PC-9 (cell line): ENCODE data around the gene CD37. TPM values are rescaled to one million over a fixed set of nuclear protein-coding genes. Genes with fewer than 3 reads are reported as not detected.
"Not testable (repeated sequence)": the region's sequence is repeated elsewhere in the genome, so short reads cannot be mapped to it uniquely, and the experiment has no call there.

Experiments used
- BruUV-seq: library from RNA; stranded (reverse); fragments of 400-500 nt; replicated peaks from 2 replicates; lab custom pipeline; 2021; lab: Mats Ljungman, UMichigan
- CTCF ChIA-PET: fragments of 300-600 bp; sonication (Branson Sonifier 250); formaldehyde crosslinking; loops from one replicate; lab custom pipeline; 2022; ENCODE audit warnings: antibody characterized with exemption; lab: Charles Lee
- POLR2A ChIA-PET: fragments of 300-600 bp; sonication (Branson Sonifier 250); formaldehyde crosslinking; loops from one replicate; lab custom pipeline; 2022; ENCODE audit warnings: antibody characterized with exemption; ENCODE audit not compliant: unreplicated experiment; lab: Charles Lee
- DNase-seq, 2 experiments: peaks; one replicate each; pipeline versions ENCODE4 v3.0.0 to v3.0.0-alpha.2; 2015 to 2022; ENCODE audit warnings: mixed read lengths in 1 of 2
- H2AFZ ChIP-seq: fragments of 200-600 bp; sonication (generic); 2 replicates; pipeline ENCODE4 v1.8.1; 2017; ENCODE audit warnings: antibody characterized with exemption
- H3F3A ChIP-seq: fragments of 200-600 bp; sonication (generic); 2 replicates; pipeline ENCODE4 v1.8.1; 2017; ENCODE audit warnings: antibody characterized with exemption, mild to moderate bottlenecking, low read depth; ENCODE audit not compliant: insufficient read depth
- H3K27ac ChIP-seq: fragments of 200-600 bp; sonication (generic); 2 replicates; pipeline ENCODE4 v1.6.1; 2016; ENCODE audit warnings: mixed run types
- H3K27me3 ChIP-seq: fragments of 200-600 bp; sonication (generic); 2 replicates; pipeline ENCODE4 v1.6.1; 2016; ENCODE audit warnings: low read depth, mixed run types; ENCODE audit not compliant: insufficient read depth
- H3K36me3 ChIP-seq: fragments of 200-600 bp; sonication (generic); 2 replicates; pipeline ENCODE4 v1.6.1; 2016; ENCODE audit warnings: low read depth, mixed run types
- H3K4me1 ChIP-seq: fragments of 200-600 bp; sonication (generic); replicated peaks from 2 replicates; pipeline ENCODE4 v1.6.1; 2016; ENCODE audit warnings: mixed run types; ENCODE audit not compliant: insufficient read depth
- H3K4me2 ChIP-seq: fragments of 200-600 bp; sonication (generic); 2 replicates; pipeline ENCODE4 v1.6.1; 2017; ENCODE audit warnings: mixed run types
- H3K4me3 ChIP-seq: fragments of 200-600 bp; sonication (generic); 2 replicates; pipeline ENCODE4 v1.6.1; 2016; ENCODE audit warnings: mixed run types
- H3K79me2 ChIP-seq: fragments of 200-600 bp; sonication (generic); 2 replicates; pipeline ENCODE4 v1.6.1; 2017; ENCODE audit warnings: low read depth, mixed run types
- H3K9me2 ChIP-seq: fragments of 200-600 bp; sonication (generic); 2 replicates; pipeline ENCODE4 v1.8.1; 2017; ENCODE audit warnings: mild to moderate bottlenecking; ENCODE audit not compliant: insufficient read depth
- H3K9me3 ChIP-seq: fragments of 200-600 bp; sonication (generic); 2 replicates; pipeline ENCODE4 v1.8.1; 2016; ENCODE audit warnings: low read depth; ENCODE audit not compliant: insufficient read depth
- H4K20me1 ChIP-seq: fragments of 200-600 bp; sonication (generic); 2 replicates; pipeline ENCODE4 v1.8.1; 2017; ENCODE audit not compliant: insufficient read depth
- CTCF ChIP-seq: fragments of 200-600 bp; sonication (generic); conservative IDR thresholded peaks from 2 replicates; pipeline ENCODE4 v1.6.1; 2017; ENCODE audit warnings: mixed run types, antibody characterized with exemption, mild to moderate bottlenecking, moderate library complexity
- EZH2 ChIP-seq: fragments of 200-600 bp; sonication (generic); IDR thresholded peaks from 2 replicates; pipeline ENCODE4 v1.8.0; 2017; ENCODE audit warnings: antibody characterized with exemption, low read depth
- intact Hi-C: fragments of 100-400 bp; cut with micrococcal nuclease; formaldehyde crosslinking; loops from one replicate; pipeline ENCODE4 v1.10.0; 2022; ENCODE audit not compliant: unreplicated experiment
- total RNA-seq: library from RNA; stranded (reverse); gene quantifications from 2 replicates; pipeline ENCODE4 v1.2.3, GENCODE V29; 2021

Gene CD37
- total RNA-seq, 1 experiment from 2014 or later, result not detected

GRCh38 chr19:49290517-49290916, 44.7 kb upstream of the CD37 start:
- H3K9me3 ChIP-seq, result no peaks in the 10 kb centered on the region
- H3F3A ChIP-seq, result no peaks in the 10 kb centered on the region
- H2AFZ ChIP-seq, result no peak overlapping the region
- no peak overlapping the region for H3K4me2 ChIP-seq
- H3K4me1 ChIP-seq, result no peaks in the 10 kb centered on the region
- peaks cover 71% of the 10 kb centered on the region for H3K27me3 ChIP-seq
- CTCF ChIA-PET, result no interaction called here
- no peak for DNase-seq
- TF ChIP-seq CTCF (no peak), EZH2 (no peak)
- POLR2A ChIA-PET, result no interaction called here
- no peak overlapping the region for H3K27ac ChIP-seq
- no peaks in the 10 kb centered on the region for H4K20me1 ChIP-seq
- no peaks in the 10 kb centered on the region for H3K9me2 ChIP-seq
- no peaks in the 10 kb centered on the region for H3K79me2 ChIP-seq
- H3K36me3 ChIP-seq, result no peaks in the 10 kb centered on the region
- intact Hi-C loops, result no loop called here
- BruUV-seq, result no TSS peak
- no peak overlapping the region for H3K4me3 ChIP-seq

- no TSS peak for BruUV-seq
These were observed 40.8 kb upstream of the CD37 start for GRCh38 chr19:49294401-49294800.

GRCh38 chr19:49295208-49295880, 39.9 kb upstream of the CD37 start:
- no peak for DNase-seq
- ChIA-PET POLR2A (no interaction called here), CTCF (no interaction called here)
- Histone ChIP-seq H3K4me3 (no peak overlapping the region), H3K27me3 (peaks cover 87% of the 10 kb centered on the region), H3K36me3 (no peaks in the 10 kb centered on the region), H3K9me3 (no peaks in the 10 kb centered on the region), H3K27ac (no peak overlapping the region), H3F3A (no peaks in the 10 kb centered on the region), H3K4me2 (no peak overlapping the region), H3K79me2 (no peaks in the 10 kb centered on the region), H4K20me1 (no peaks in the 10 kb centered on the region), H2AFZ (no peak overlapping the region), H3K9me2 (no peaks in the 10 kb centered on the region), H3K4me1 (no peaks in the 10 kb centered on the region)
- no TSS peak for BruUV-seq
- TF ChIP-seq EZH2, result no peak
- intact Hi-C loops, result no loop called here

More at GRCh38 chr19:49294401-49294800, 40.8 kb upstream of the CD37 start:
- POLR2A ChIA-PET, result no interaction called here
- Histone ChIP-seq H3F3A (no peaks in the 10 kb centered on the region), H3K27me3 (peaks cover 89% of the 10 kb centered on the region), H3K9me3 (no peaks in the 10 kb centered on the region), H3K36me3 (no peaks in the 10 kb centered on the region), H4K20me1 (no peaks in the 10 kb centered on the region), H3K4me1 (no peaks in the 10 kb centered on the region), H2AFZ (no peak overlapping the region), H3K4me3 (no peak overlapping the region), H3K27ac (no peak overlapping the region), H3K4me2 (no peak overlapping the region), H3K9me2 (no peaks in the 10 kb centered on the region), H3K79me2 (no peaks in the 10 kb centered on the region)
- DNase-seq, result no peak
- CTCF ChIA-PET, result no interaction called here
- intact Hi-C loops, result no loop called here
- TF ChIP-seq CTCF (no peak), EZH2 (no peak)

- Histone ChIP-seq H3K27ac (no peak overlapping the region), H3K9me3 (no peaks in the 10 kb centered on the region), H2AFZ (no peak overlapping the region), H3K9me2 (no peaks in the 10 kb centered on the region), H4K20me1 (no peaks in the 10 kb centered on the region), H3K4me3 (no peak overlapping the region), H3K4me1 (no peaks in the 10 kb centered on the region), H3K4me2 (no peak overlapping the region), H3F3A (no peaks in the 10 kb centered on the region), H3K79me2 (no peaks in the 10 kb centered on the region), H3K27me3 (peaks cover 79% of the 10 kb centered on the region), H3K36me3 (no peaks in the 10 kb centered on the region)
- TF ChIP-seq EZH2 (no peak), CTCF (no peak)
- BruUV-seq, result no TSS peak
- intact Hi-C loops, result no loop called here
- ChIA-PET POLR2A (no interaction called here), CTCF (no interaction called here)
- no peak for DNase-seq
These were observed 37.8 kb upstream of the CD37 start for GRCh38 chr19:49297403-49297802.

GRCh38 chr19:49298653-49299052, 36.6 kb upstream of the CD37 start:
- CTCF ChIA-PET, result interaction anchor here (0.7 kb wide), 1 partner anchor 179 kb away, joined by 5 read pairs; no protein-coding TSS in a partner anchor
- BruUV-seq, POLR2A ChIA-PET: not testable (repeated sequence)

More at GRCh38 chr19:49298653-49299052, 36.6 kb upstream of the CD37 start:
- H3K4me1 ChIP-seq, intact Hi-C loops, H3K79me2 ChIP-seq, H4K20me1 ChIP-seq, H3K4me3 ChIP-seq, H3K9me3 ChIP-seq, H3K4me2 ChIP-seq, H3K36me3 ChIP-seq, H3K27ac ChIP-seq, H2AFZ ChIP-seq, H3K9me2 ChIP-seq, H3F3A ChIP-seq, DNase-seq: not testable (repeated sequence)
- peaks cover 79% of the 10 kb centered on the region for H3K27me3 ChIP-seq
